HEK293 (cell line): ENCODE measurements around the gene ERVK3-1.

Experiments used
- KLF16 ChIP-seq: fragments of 450-650 bp; formaldehyde crosslinking; IDR thresholded peaks from 2 replicates; pipeline ENCODE4 v1.5.1; 2017; ENCODE audit warnings: missing biosample characterization, missing genetic modification characterization
- ZNF138 ChIP-seq: fragments of 450-650 bp; formaldehyde crosslinking; IDR thresholded peaks from 2 replicates; pipeline ENCODE4 v1.5.1; 2016; ENCODE audit warnings: missing biosample characterization, missing genetic modification characterization, borderline replicate concordance
- ZNF280D ChIP-seq: fragments of 450-650 bp; formaldehyde crosslinking; IDR thresholded peaks from 2 replicates; pipeline ENCODE4 v1.5.1; 2016; ENCODE audit warnings: missing biosample characterization, missing genetic modification characterization
- ZNF324 ChIP-seq: fragments of 450-650 bp; formaldehyde crosslinking; IDR thresholded peaks from 2 replicates; pipeline ENCODE4 v1.5.1; 2016; ENCODE audit warnings: missing biosample characterization, missing genetic modification characterization
- ZNF843 ChIP-seq: fragments of 450-650 bp; formaldehyde crosslinking; IDR thresholded peaks from 2 replicates; pipeline ENCODE4 v1.5.1; 2016; ENCODE audit warnings: missing biosample characterization, missing genetic modification characterization
- TF ChIP-seq, protein P1 (sequence below): fragments of 450-650 bp; formaldehyde crosslinking; IDR thresholded peaks from 2 replicates; pipeline ENCODE4 v1.5.1; 2016; ENCODE audit warnings: missing biosample characterization, missing genetic modification characterization
- TF ChIP-seq, protein P2 (sequence below): fragments of 450-650 bp; formaldehyde crosslinking; IDR thresholded peaks from 2 replicates; pipeline ENCODE4 v1.5.1; 2016; ENCODE audit warnings: missing biosample characterization, missing genetic modification characterization, borderline replicate concordance

DNA sequence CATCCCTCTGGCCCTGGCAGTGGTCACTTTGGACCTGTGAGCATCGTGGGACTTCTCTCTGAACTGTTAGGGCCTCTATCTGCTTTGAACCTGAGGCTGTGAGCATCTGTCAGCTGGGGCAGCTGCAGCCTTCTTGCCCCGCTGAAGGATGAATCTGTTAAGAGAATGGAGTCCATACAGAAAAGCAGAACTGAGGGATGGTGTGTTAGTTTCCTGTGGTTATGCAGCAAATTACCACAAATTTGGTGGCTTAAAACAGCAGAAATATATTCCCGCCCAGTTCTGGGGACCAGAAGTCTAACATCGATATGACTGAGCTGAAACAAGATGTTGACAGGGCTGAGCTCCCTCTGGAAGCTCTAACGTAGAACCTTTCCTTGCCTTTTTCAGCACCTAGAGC is 59.0 kb downstream of the ERVK3-1 start:
- no peak for TF ChIP-seq ZNF324
- no peak for TF ChIP-seq ZNF843 (tag by site-specific recombination)
- no peak for TF ChIP-seq KLF16 (tag by site-specific recombination)
- TF ChIP-seq, protein P1, sequence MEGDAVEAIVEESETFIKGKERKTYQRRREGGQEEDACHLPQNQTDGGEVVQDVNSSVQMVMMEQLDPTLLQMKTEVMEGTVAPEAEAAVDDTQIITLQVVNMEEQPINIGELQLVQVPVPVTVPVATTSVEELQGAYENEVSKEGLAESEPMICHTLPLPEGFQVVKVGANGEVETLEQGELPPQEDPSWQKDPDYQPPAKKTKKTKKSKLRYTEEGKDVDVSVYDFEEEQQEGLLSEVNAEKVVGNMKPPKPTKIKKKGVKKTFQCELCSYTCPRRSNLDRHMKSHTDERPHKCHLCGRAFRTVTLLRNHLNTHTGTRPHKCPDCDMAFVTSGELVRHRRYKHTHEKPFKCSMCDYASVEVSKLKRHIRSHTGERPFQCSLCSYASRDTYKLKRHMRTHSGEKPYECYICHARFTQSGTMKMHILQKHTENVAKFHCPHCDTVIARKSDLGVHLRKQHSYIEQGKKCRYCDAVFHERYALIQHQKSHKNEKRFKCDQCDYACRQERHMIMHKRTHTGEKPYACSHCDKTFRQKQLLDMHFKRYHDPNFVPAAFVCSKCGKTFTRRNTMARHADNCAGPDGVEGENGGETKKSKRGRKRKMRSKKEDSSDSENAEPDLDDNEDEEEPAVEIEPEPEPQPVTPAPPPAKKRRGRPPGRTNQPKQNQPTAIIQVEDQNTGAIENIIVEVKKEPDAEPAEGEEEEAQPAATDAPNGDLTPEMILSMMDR, result no peak
- TF ChIP-seq ZNF138 (tag by site-specific recombination), result no peak
- TF ChIP-seq, protein P2, sequence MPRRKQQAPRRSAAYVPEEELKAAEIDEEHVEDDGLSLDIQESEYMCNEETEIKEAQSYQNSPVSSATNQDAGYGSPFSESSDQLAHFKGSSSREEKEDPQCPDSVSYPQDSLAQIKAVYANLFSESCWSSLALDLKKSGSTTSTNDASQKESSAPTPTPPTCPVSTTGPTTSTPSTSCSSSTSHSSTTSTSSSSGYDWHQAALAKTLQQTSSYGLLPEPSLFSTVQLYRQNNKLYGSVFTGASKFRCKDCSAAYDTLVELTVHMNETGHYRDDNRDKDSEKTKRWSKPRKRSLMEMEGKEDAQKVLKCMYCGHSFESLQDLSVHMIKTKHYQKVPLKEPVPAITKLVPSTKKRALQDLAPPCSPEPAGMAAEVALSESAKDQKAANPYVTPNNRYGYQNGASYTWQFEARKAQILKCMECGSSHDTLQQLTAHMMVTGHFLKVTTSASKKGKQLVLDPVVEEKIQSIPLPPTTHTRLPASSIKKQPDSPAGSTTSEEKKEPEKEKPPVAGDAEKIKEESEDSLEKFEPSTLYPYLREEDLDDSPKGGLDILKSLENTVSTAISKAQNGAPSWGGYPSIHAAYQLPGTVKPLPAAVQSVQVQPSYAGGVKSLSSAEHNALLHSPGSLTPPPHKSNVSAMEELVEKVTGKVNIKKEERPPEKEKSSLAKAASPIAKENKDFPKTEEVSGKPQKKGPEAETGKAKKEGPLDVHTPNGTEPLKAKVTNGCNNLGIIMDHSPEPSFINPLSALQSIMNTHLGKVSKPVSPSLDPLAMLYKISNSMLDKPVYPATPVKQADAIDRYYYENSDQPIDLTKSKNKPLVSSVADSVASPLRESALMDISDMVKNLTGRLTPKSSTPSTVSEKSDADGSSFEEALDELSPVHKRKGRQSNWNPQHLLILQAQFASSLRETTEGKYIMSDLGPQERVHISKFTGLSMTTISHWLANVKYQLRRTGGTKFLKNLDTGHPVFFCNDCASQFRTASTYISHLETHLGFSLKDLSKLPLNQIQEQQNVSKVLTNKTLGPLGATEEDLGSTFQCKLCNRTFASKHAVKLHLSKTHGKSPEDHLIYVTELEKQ, result no peak
- no peak for TF ChIP-seq ZNF280D (tag by site-specific recombination)
